ENCODE data around the gene CNGA4. TPM values are rescaled to one million over a fixed set of nuclear protein-coding genes. Genes with fewer than 3 reads are reported as not detected.

Gene CNGA4
- total and polyA plus RNA-seq, 7 donors: 0.03 to 0.21 TPM; not detected in 5

- TF ChIP-seq CTCF (IDR thresholded peaks at IDR 0.05): no peak
- Histone ChIP-seq H3K27me3 (ENCODE audit: insufficient read depth in 3 of 3, low read length in 2 of 3) (no peaks in the 10 kb centered on the region), H3K36me3 (ENCODE audit: insufficient read depth in 1 of 2, low read depth in 1 of 2) (no peaks in the 10 kb centered on the region), H3K27ac (no peak overlapping the region), H3K4me1 (no peaks in the 10 kb centered on the region), H3K9me3 (no peaks in the 10 kb centered on the region), H3K4me3 (no peak overlapping the region)
- ATAC-seq: no peak
- no peak for DNase-seq
- WGBS, 3 donors: 78 to 86% (median 85%) methylated on average over 4 of the region's 4 CpGs
- intact Hi-C loops (cut with DNase I): no loop called here
Measured at GRCh38 chr11:6197466-6198200, 41.3 kb upstream of the CNGA4 start.

GRCh38 chr11:6199174-6199810 lies 39.6 kb upstream of the CNGA4 start, which contains the start of gene OR52W1:
Gene OR52W1 (plus strand): TSS chr11:6199224. CDS start chr11:6199224, 0 bp downstream.
- H3K27me3 ChIP-seq (ENCODE audit: insufficient read depth in 3 of 3, low read length in 2 of 3): no peaks in the 10 kb centered on the region
- H3K9me3 ChIP-seq: no peaks in the 10 kb centered on the region
- 94 to 96% (median 96%) methylated on average over 5 of the region's 5 CpGs for WGBS, 3 donors
- H3K36me3 ChIP-seq (ENCODE audit: insufficient read depth in 1 of 2, low read depth in 1 of 2): peaks cover under 1 to 2% of the 10 kb centered on the region in 2 donors
- no peak for DNase-seq
- TF ChIP-seq CTCF (IDR thresholded peaks at IDR 0.05): no peak
- no peak within 1 kb of the TSS for H3K27ac ChIP-seq
- H3K4me1 ChIP-seq: no peaks in the 10 kb centered on the region
- no peak within 1 kb of the TSS for H3K4me3 ChIP-seq
- intact Hi-C loops (cut with DNase I): no loop called here
- no peak for ATAC-seq

GRCh38 chr11:6200975-6201374 lies 37.9 kb upstream of the CNGA4 start:
- 56 to 74% (median 64%) methylated on average over 4 of the region's 4 CpGs for WGBS, 3 donors
- H3K9me3 ChIP-seq: no peaks in the 10 kb centered on the region
- TF ChIP-seq CTCF (IDR thresholded peaks at IDR 0.05): no peak
- no peak overlapping the region for H3K27ac ChIP-seq
- intact Hi-C loops (cut with DNase I): no loop called here
- H3K4me3 ChIP-seq: no peak overlapping the region
- H3K4me1 ChIP-seq: no peaks in the 10 kb centered on the region
- no peaks in the 10 kb centered on the region for H3K27me3 ChIP-seq (ENCODE audit: insufficient read depth in 3 of 3, low read length in 2 of 3)
- peak; percentile 39 to 84 (median 50) for ATAC-seq
- peaks cover 7 to 17% of the 10 kb centered on the region in 2 donors for H3K36me3 ChIP-seq (ENCODE audit: insufficient read depth in 1 of 2, low read depth in 1 of 2)
- DNase-seq: peak; percentile 39 to 66

- H3K27ac ChIP-seq: no peak overlapping the region
- intact Hi-C loops (cut with DNase I): no loop called here
Measured at GRCh38 chr11:6201481-6201880, 37.4 kb upstream of the CNGA4 start.

More at GRCh38 chr11:6201481-6201880, 37.4 kb upstream of the CNGA4 start:
- DNase-seq (no peak), ATAC-seq (no peak)
- Histone ChIP-seq H3K4me3 (no peak overlapping the region), H3K4me1 (no peaks in the 10 kb centered on the region), H3K27me3 (ENCODE audit: insufficient read depth in 3 of 3, low read length in 2 of 3) (no peaks in the 10 kb centered on the region), H3K36me3 (ENCODE audit: insufficient read depth in 1 of 2, low read depth in 1 of 2) (peaks cover 7 to 22% of the 10 kb centered on the region in 2 donors), H3K9me3 (no peaks in the 10 kb centered on the region)
- 69 to 79% (median 75%) methylated on average over 2 of the region's 2 CpGs for WGBS, 3 donors
- no peak for TF ChIP-seq CTCF (IDR thresholded peaks at IDR 0.05)

Data from psoas muscle (tissue), 8 donors.